GM13976 (cell line): ENCODE measurements around the gene ALG5.

ENCODE experiments used
- DNase-seq: peaks from one replicate; pipeline ENCODE4 v3.0.0; 2012; ENCODE audit warnings: low spot score
- CTCF ChIP-seq: IDR thresholded peaks from 2 replicates; pipeline ENCODE4 v1.5.1; 2012; ENCODE audit warnings: borderline replicate concordance, mild to moderate bottlenecking; ENCODE audit not compliant: insufficient read depth; ENCODE audit errors: extremely low read depth, missing control alignments, control extremely low read depth
- in situ Hi-C: fragments of 300-500 bp; cut with MboI; formaldehyde crosslinking; loops from one replicate; pipeline ENCODE4 v1.12.0; 2022; ENCODE audit warnings: low sequenced_read_pairs, mixed read lengths, inconsistent platforms; ENCODE audit not compliant: unreplicated experiment

The ALG5 gene

GRCh38 chr13:37037241-37037640 lies 38.1 kb upstream of the ALG5 start:
- no peak for TF ChIP-seq CTCF
- in situ Hi-C loops = no loop called here
- no peak for DNase-seq

GRCh38 chr13:37029617-37030016 lies 30.5 kb upstream of the ALG5 start:
- in situ Hi-C loops = no loop called here
- no peak for TF ChIP-seq CTCF
- DNase-seq = no peak

GRCh38 chr13:37027639-37028038 lies 28.5 kb upstream of the ALG5 start:
- no peak for TF ChIP-seq CTCF
- in situ Hi-C loops = no loop called here
- DNase-seq = no peak

- no peak for DNase-seq
- in situ Hi-C loops = no loop called here
- TF ChIP-seq CTCF = no peak
These were observed 27.6 kb upstream of the ALG5 start for GRCh38 chr13:37026771-37027170.

- DNase-seq = no peak
- in situ Hi-C loops = no loop called here
- no peak for TF ChIP-seq CTCF
These were observed 24.7 kb upstream of the ALG5 start for GRCh38 chr13:37023871-37024270.

- in situ Hi-C loops = no loop called here
- DNase-seq = no peak
- no peak for TF ChIP-seq CTCF
These were observed 15.5 kb upstream of the ALG5 start for GRCh38 chr13:37014609-37015008.

- no peak for DNase-seq
- in situ Hi-C loops = no loop called here
- no peak for TF ChIP-seq CTCF
These were observed 12.6 kb upstream of the ALG5 start for GRCh38 chr13:37011788-37012187.
